ENCODE measurements around the gene GRID2. TPM values are rescaled to one million over a fixed set of nuclear protein-coding genes. Genes with fewer than 3 reads are reported as not detected.

The GRID2 gene
- total RNA-seq, 1 donor from 2014 or later, result not detected

GRCh38 chr4:93688978-93689377 lies 1385.2 kb downstream of the GRID2 start:
- no peak for DNase-seq
- no peaks in the 10 kb centered on the region for H3K27me3 ChIP-seq (ENCODE audit: low read depth)
- no peaks in the 10 kb centered on the region for H3K36me3 ChIP-seq
- H3K4me3 ChIP-seq, result no peak overlapping the region
- intact Hi-C loops (cut with micrococcal nuclease), result no loop called here
- H3K9me3 ChIP-seq (replicated peaks), result peaks cover 8% of the 10 kb centered on the region
- H3K27ac ChIP-seq (replicated peaks), result no peak overlapping the region
- TF ChIP-seq, protein P1, sequence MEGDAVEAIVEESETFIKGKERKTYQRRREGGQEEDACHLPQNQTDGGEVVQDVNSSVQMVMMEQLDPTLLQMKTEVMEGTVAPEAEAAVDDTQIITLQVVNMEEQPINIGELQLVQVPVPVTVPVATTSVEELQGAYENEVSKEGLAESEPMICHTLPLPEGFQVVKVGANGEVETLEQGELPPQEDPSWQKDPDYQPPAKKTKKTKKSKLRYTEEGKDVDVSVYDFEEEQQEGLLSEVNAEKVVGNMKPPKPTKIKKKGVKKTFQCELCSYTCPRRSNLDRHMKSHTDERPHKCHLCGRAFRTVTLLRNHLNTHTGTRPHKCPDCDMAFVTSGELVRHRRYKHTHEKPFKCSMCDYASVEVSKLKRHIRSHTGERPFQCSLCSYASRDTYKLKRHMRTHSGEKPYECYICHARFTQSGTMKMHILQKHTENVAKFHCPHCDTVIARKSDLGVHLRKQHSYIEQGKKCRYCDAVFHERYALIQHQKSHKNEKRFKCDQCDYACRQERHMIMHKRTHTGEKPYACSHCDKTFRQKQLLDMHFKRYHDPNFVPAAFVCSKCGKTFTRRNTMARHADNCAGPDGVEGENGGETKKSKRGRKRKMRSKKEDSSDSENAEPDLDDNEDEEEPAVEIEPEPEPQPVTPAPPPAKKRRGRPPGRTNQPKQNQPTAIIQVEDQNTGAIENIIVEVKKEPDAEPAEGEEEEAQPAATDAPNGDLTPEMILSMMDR (IDR thresholded peaks at IDR 0.05; ENCODE audit: borderline replicate concordance), result no peak
- no peaks in the 10 kb centered on the region for H3K4me1 ChIP-seq

GRCh38 chr4:93693141-93693540 lies 1389.4 kb downstream of the GRID2 start:
- Histone ChIP-seq H3K9me3 (replicated peaks) (no peaks in the 10 kb centered on the region), H3K27me3 (ENCODE audit: low read depth) (no peaks in the 10 kb centered on the region), H3K27ac (replicated peaks) (no peak overlapping the region), H3K4me1 (no peaks in the 10 kb centered on the region), H3K36me3 (no peaks in the 10 kb centered on the region), H3K4me3 (no peak overlapping the region)
- TF ChIP-seq, protein P1 (IDR thresholded peaks at IDR 0.05; ENCODE audit: borderline replicate concordance), result no peak
- DNase-seq, result no peak
- intact Hi-C loops (cut with micrococcal nuclease), result no loop called here

- Histone ChIP-seq H3K4me1 (no peaks in the 10 kb centered on the region), H3K9me3 (replicated peaks) (no peaks in the 10 kb centered on the region), H3K36me3 (no peaks in the 10 kb centered on the region), H3K4me3 (no peak overlapping the region), H3K27me3 (ENCODE audit: low read depth) (no peaks in the 10 kb centered on the region), H3K27ac (replicated peaks) (no peak overlapping the region)
- no peak for DNase-seq
- TF ChIP-seq, protein P1 (IDR thresholded peaks at IDR 0.05; ENCODE audit: borderline replicate concordance), result no peak
- intact Hi-C loops (cut with micrococcal nuclease), result no loop called here
Observed at GRCh38 chr4:93698686-93699085, 1394.9 kb downstream of the GRID2 start.

GRCh38 chr4:93700571-93700970 lies 1396.8 kb downstream of the GRID2 start:
- Histone ChIP-seq H3K4me1 (no peaks in the 10 kb centered on the region), H3K27me3 (ENCODE audit: low read depth) (no peaks in the 10 kb centered on the region), H3K4me3 (no peak overlapping the region), H3K27ac (replicated peaks) (no peak overlapping the region), H3K9me3 (replicated peaks) (peaks cover 9% of the 10 kb centered on the region), H3K36me3 (no peaks in the 10 kb centered on the region)
- intact Hi-C loops (cut with micrococcal nuclease), result no loop called here
- DNase-seq, result no peak
- TF ChIP-seq, protein P1 (IDR thresholded peaks at IDR 0.05; ENCODE audit: borderline replicate concordance), result no peak

DNA sequence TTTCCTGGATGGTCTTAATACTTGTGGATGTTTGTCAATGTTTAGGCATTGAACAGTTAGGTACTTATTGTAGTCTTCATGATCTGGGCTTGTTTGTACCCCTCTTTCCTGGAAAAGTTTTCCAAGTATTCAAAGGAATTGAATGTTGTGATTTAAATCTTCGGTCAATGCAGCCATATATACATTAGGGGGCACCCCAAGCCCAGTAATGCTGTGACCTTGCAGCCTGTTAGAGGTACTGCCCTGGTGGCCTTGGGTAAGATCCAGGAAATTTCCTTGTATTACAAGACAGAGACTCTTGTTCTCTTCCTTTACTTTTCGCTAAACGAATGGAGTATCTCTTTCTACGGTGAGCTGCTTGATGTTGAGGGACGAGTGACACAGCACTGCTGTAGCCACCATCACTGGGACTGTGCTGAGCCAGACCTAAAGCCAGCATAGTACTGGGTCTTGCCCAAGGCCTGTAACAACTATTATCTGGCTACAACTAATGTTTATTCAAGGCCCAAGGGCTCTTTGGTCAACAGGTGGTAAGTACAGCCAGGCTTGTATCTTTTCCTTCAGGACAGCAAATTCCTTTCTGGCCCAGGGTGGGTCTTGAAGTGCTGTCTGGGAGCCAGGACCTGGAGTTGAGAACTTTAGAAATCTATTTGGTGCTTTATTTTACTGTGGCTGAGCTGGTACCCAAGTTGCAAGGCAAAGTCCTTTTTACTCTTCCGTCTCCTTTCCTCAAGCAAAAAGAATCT lies 1406.5 kb downstream of the GRID2 start:
- no peaks in the 10 kb centered on the region for H3K4me1 ChIP-seq
- peaks cover 21% of the 10 kb centered on the region for H3K9me3 ChIP-seq (replicated peaks)
- TF ChIP-seq, protein P1 (IDR thresholded peaks at IDR 0.05; ENCODE audit: borderline replicate concordance), result no peak
- H3K36me3 ChIP-seq, result no peaks in the 10 kb centered on the region
- intact Hi-C loops (cut with micrococcal nuclease), result no loop called here
- DNase-seq, result no peak
- H3K4me3 ChIP-seq, result no peak overlapping the region
- no peak overlapping the region for H3K27ac ChIP-seq (replicated peaks)
- no peaks in the 10 kb centered on the region for H3K27me3 ChIP-seq (ENCODE audit: low read depth)

All from left ventricle myocardium inferior (tissue), 1 donor.